HCT116 (cell line): ENCODE data around the gene USP10. TPM values are rescaled to one million over a fixed set of nuclear protein-coding genes. Genes with fewer than 3 reads are reported as not detected.

Source experiments
- ATAC-seq: fragments of 200-7000 bp; cut with Tn5 transposase; 2 replicates; pipeline ENCODE4 v1.9.1; 2020; ENCODE audit warnings: mild to moderate bottlenecking, moderate library complexity
- BruUV-seq: library from RNA; stranded (reverse); fragments of 400-500 nt; replicated peaks from 2 replicates; lab custom pipeline; 2021; lab: Mats Ljungman, UMichigan
- CTCF ChIA-PET: fragments of 300-600 bp; sonication (Branson Sonifier 250); formaldehyde crosslinking; loops from one replicate; lab custom pipeline; 2021; ENCODE audit warnings: antibody characterized with exemption; lab: Charles Lee
- POLR2A ChIA-PET: fragments of 300-600, 350-600 bp; sonication (Branson Sonifier 250); formaldehyde crosslinking; loops from one replicate; lab custom pipeline; 2021; ENCODE audit warnings: antibody characterized with exemption; lab: Charles Lee
- RAD21 ChIA-PET, 2 experiments: fragments of 300-600 bp; sonication (Branson Sonifier 250); formaldehyde crosslinking; loops; one replicate each; lab custom pipeline; 2023; ENCODE audit warnings: low total read pairs in 2 of 2; ENCODE audit not compliant: uncharacterized antibody in 2 of 2, unreplicated experiment in 2 of 2, low non-redundant PET in 1 of 2; lab: Charles Lee
- DNase-seq: peaks from one replicate; pipeline ENCODE4 v3.0.0-alpha.2; 2010; ENCODE audit warnings: low read depth, low spot score
- H2AFZ ChIP-seq: fragments of 200-600 bp; shearing (Covaris generic), sonication (generic); 2 replicates; pipeline ENCODE4 v1.6.1; 2017; ENCODE audit warnings: low read depth, mixed run types, mixed read lengths, antibody characterized with exemption, low read length; ENCODE audit not compliant: poor library complexity, severe bottlenecking
- H3K27ac ChIP-seq: 2 replicates; pipeline ENCODE4 v1.5.1; 2012; ENCODE audit warnings: low read depth, low read length
- H3K27me3 ChIP-seq: fragments of 200-600 bp; sonication (generic); 2 replicates; pipeline ENCODE4 v1.6.1; 2016; ENCODE audit warnings: mixed run types, low read length, mixed read lengths; ENCODE audit not compliant: insufficient read depth
- H3K36me3 ChIP-seq, 2 experiments: fragments of 200-500 bp in 1 of 2; fragments of 200-600 bp in 1 of 2; sonication (Bioruptor generic) in 1 of 2; sonication (generic) in 1 of 2; 2 replicates each; pipeline versions ENCODE4 v1.5.1 to v1.6.1; 2014 to 2016; ENCODE audit warnings: low read length in 2 of 2, inconsistent platforms in 1 of 2, mixed read lengths in 1 of 2, mixed run types in 1 of 2; ENCODE audit not compliant: insufficient read depth in 2 of 2, control insufficient read depth in 1 of 2
- H3K4me1 ChIP-seq, 2 experiments: fragments of 200-600 bp in 1 of 2; sonication (generic) in 1 of 2; 2 replicates each; pipeline versions ENCODE4 v1.5.1 to v1.6.1; 2012 to 2017; ENCODE audit warnings: low read length in 2 of 2, inconsistent platforms in 1 of 2, mild to moderate bottlenecking in 1 of 2, mixed read lengths in 1 of 2, mixed run types in 1 of 2, moderate library complexity in 1 of 2; ENCODE audit not compliant: insufficient read depth in 2 of 2, control insufficient read depth in 1 of 2
- H3K4me2 ChIP-seq: fragments of 200-600 bp; sonication (generic); 2 replicates; pipeline ENCODE4 v1.6.1; 2017; ENCODE audit warnings: mixed run types, low read length, mixed read lengths
- H3K4me3 ChIP-seq, 2 experiments: fragments of 200-600 bp in 1 of 2; sonication (generic) in 1 of 2; replicated peaks in 1 of 2; 2 replicates each; pipeline ENCODE4 v1.5.1; 2011 to 2016; ENCODE audit warnings: low read length in 2 of 2, control low read depth in 1 of 2, low read depth in 1 of 2, mild to moderate bottlenecking in 1 of 2, mixed read lengths in 1 of 2, mixed run types in 1 of 2
- H3K79me2 ChIP-seq: fragments of 200-600 bp; sonication (generic); 2 replicates; pipeline ENCODE4 v1.6.1; 2017; ENCODE audit warnings: mild to moderate bottlenecking, mixed run types, low read length, moderate library complexity, mixed read lengths; ENCODE audit not compliant: insufficient read depth
- H3K9ac ChIP-seq: fragments of 200-600 bp; sonication (generic); 2 replicates; pipeline ENCODE4 v1.6.1; 2016; ENCODE audit warnings: low read length, mixed read lengths
- H3K9me2 ChIP-seq: fragments of 200-600 bp; sonication (generic), shearing (Covaris generic); 2 replicates; pipeline ENCODE4 v1.6.1; 2017; ENCODE audit warnings: mixed run types, mild to moderate bottlenecking, moderate library complexity; ENCODE audit not compliant: insufficient read depth
- H3K9me3 ChIP-seq, 2 experiments: fragments of 200-500 bp in 1 of 2; fragments of 200-600 bp in 1 of 2; sonication (Bioruptor generic) in 1 of 2; sonication (generic) in 1 of 2; 2 replicates each; pipeline ENCODE4 v1.6.1; 2014 to 2017; ENCODE audit warnings: low read length in 2 of 2, mixed read lengths in 2 of 2, inconsistent platforms in 1 of 2, low read depth in 1 of 2, mild to moderate bottlenecking in 1 of 2, mixed run types in 1 of 2, moderate library complexity in 1 of 2; ENCODE audit not compliant: control insufficient read depth in 1 of 2, insufficient read depth in 1 of 2
- H4K20me1 ChIP-seq: fragments of 200-600 bp; sonication (generic), shearing (Covaris generic); 2 replicates; pipeline ENCODE4 v1.6.1; 2017; ENCODE audit warnings: mixed run types, mild to moderate bottlenecking, moderate library complexity; ENCODE audit not compliant: insufficient read depth
- ATF3 ChIP-seq: IDR thresholded peaks from 2 replicates; pipeline ENCODE4 v1.6.1; 2012
- CBX3 ChIP-seq: IDR thresholded peaks from 2 replicates; pipeline ENCODE4 v1.6.1; 2012; ENCODE audit warnings: low read depth
- CEBPB ChIP-seq: IDR thresholded peaks from 2 replicates; pipeline ENCODE4 v1.6.1; 2012; ENCODE audit warnings: low read depth
- ELF1 ChIP-seq: IDR thresholded peaks from 2 replicates; pipeline ENCODE4 v1.6.1; 2012; ENCODE audit warnings: low read depth, borderline replicate concordance
- JUND ChIP-seq: IDR thresholded peaks from 2 replicates; pipeline ENCODE4 v1.6.1; 2012
- SIN3A ChIP-seq: IDR thresholded peaks from 2 replicates; pipeline ENCODE4 v1.6.1; 2012; ENCODE audit warnings: low read depth
- SP1 ChIP-seq: IDR thresholded peaks from 2 replicates; pipeline ENCODE4 v1.6.1; 2012; ENCODE audit warnings: low read depth
- SRF ChIP-seq: IDR thresholded peaks from 2 replicates; pipeline ENCODE4 v1.6.1; 2012; ENCODE audit warnings: low read depth
- YY1 ChIP-seq: IDR thresholded peaks from 2 replicates; pipeline ENCODE4 v1.6.1; 2011; ENCODE audit warnings: low read length, low read depth, moderate library complexity, mild to moderate bottlenecking; ENCODE audit not compliant: insufficient replicate concordance; ENCODE audit errors: extremely low read depth
- ZFX ChIP-seq: fragments of 450-650 bp; IDR thresholded peaks from 2 replicates; pipeline ENCODE4 v1.6.1; 2017
- ZNF274 ChIP-seq: fragments of 200-500 bp; sonication (Bioruptor generic); IDR thresholded peaks from 2 replicates; pipeline ENCODE4 v1.6.1; 2014; ENCODE audit warnings: mild to moderate bottlenecking, low read depth, low read length, inconsistent platforms
- intact Hi-C: fragments of 100-400 bp; cut with micrococcal nuclease; formaldehyde crosslinking; loops from 2 replicates; pipeline ENCODE4 v1.10.0; 2022
- total RNA-seq: library from RNA; stranded (reverse); gene quantifications from one replicate; pipeline ENCODE4 v1.2.1, GENCODE V29; 2021; ENCODE audit not compliant: unreplicated experiment
- TF ChIP-seq, protein P1 (sequence below): IDR thresholded peaks from 2 replicates; pipeline ENCODE4 v1.6.1; 2012

The USP10 gene
- total RNA-seq, 1 experiment from 2014 or later = 175 TPM

- H3K79me2 ChIP-seq = peaks cover 100% of the 10 kb centered on the region
- H3K4me1 ChIP-seq = no peaks in the 10 kb centered on the region; a peak in 1 of 4 replicates
- BruUV-seq = no TSS peak
- no peak overlapping the region for H3K4me3 ChIP-seq
- no peaks in the 10 kb centered on the region for H3K9me2 ChIP-seq
- ChIA-PET CTCF (interaction anchor here (1.2 to 7.0 kb wide), 2 partner anchors 9 to 22 kb away, joined by 3 to 47 read pairs; no protein-coding TSS in a partner anchor), POLR2A (no interaction called here), RAD21 (no interaction called here)
- H2AFZ ChIP-seq = no peak overlapping the region
- H3K9me3 ChIP-seq = no peaks in the 10 kb centered on the region
- no peak overlapping the region for H3K4me2 ChIP-seq
- peaks cover 82% of the 10 kb centered on the region for H4K20me1 ChIP-seq
- TF ChIP-seq CBX3 (no peak), ELF1 (no peak), SRF (no peak), YY1 (no peak), SP1 (no peak)
- TF ChIP-seq, protein P1, sequence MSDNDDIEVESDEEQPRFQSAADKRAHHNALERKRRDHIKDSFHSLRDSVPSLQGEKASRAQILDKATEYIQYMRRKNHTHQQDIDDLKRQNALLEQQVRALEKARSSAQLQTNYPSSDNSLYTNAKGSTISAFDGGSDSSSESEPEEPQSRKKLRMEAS = no peak
- intact Hi-C loops = no loop called here
- no peak overlapping the region for H3K9ac ChIP-seq
- no peak overlapping the region for H3K27ac ChIP-seq
- DNase-seq = no peak
- no peaks in the 10 kb centered on the region for H3K27me3 ChIP-seq
- ATAC-seq = no peak
- H3K36me3 ChIP-seq = peaks cover 0 to 17% of the 10 kb centered on the region in 2 experiments; a peak in 2 of 4 replicates
Measured at GRCh38 chr16:84715854-84716253, 16.1 kb downstream of the USP10 start.

DNA sequence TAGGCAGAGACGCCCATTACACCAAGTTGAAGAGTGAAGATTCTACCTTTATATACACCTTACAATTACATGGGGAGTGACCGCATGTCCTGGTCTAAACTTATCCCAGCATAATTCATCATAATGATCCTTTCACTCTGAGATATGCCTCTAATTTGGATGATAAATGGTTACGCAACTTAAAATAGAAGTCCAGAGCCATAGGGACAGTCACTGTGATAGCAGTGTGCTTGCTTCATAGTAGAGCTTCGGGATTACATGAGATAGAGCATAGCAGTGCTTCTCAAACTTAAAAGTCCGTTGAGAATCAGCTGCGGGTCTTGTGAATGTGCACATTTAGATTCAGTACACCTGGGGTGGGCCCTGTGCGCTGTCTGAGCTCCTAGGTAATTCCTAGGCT lies 16.9 kb downstream of the USP10 start:
- H3K4me1 ChIP-seq = no peaks in the 10 kb centered on the region; a peak in 1 of 4 replicates

More for the DNA sequence above, 16.9 kb downstream of the USP10 start:
- no peak for DNase-seq
- no peak overlapping the region for H2AFZ ChIP-seq
- no peak for ATAC-seq
- intact Hi-C loops = no loop called here
- H3K79me2 ChIP-seq = peaks cover 100% of the 10 kb centered on the region
- no peak for TF ChIP-seq JUND
- no peak for TF ChIP-seq SP1
- no peak for TF ChIP-seq SIN3A
- TF ChIP-seq CEBPB = no peak
- no peak for TF ChIP-seq ATF3
- TF ChIP-seq ZNF274 = no peak
- TF ChIP-seq ELF1 = no peak
- TF ChIP-seq ZFX = no peak
- no TSS peak for BruUV-seq
- H3K27ac ChIP-seq = no peak overlapping the region
- RAD21 ChIA-PET = no interaction called here
- H3K9ac ChIP-seq = no peak overlapping the region
- H3K9me2 ChIP-seq = no peaks in the 10 kb centered on the region
- POLR2A ChIA-PET = no interaction called here
- CTCF ChIA-PET = interaction anchor here (0.6 to 1.1 kb wide), 2 partner anchors 10 to 14 kb away, joined by 3 read pairs; no protein-coding TSS in a partner anchor
- peaks cover 0 to 10% of the 10 kb centered on the region in 2 experiments; a peak in 1 of 4 replicates for H3K36me3 ChIP-seq
- no peaks in the 10 kb centered on the region for H3K27me3 ChIP-seq
- no peak overlapping the region for H3K4me3 ChIP-seq
- no peaks in the 10 kb centered on the region for H3K9me3 ChIP-seq
- H4K20me1 ChIP-seq = peaks cover 76% of the 10 kb centered on the region
- no peak overlapping the region for H3K4me2 ChIP-seq
